HepG2 (cell line): ENCODE measurements around the gene CCDC197.

Experiments used
- CTCF ChIP-seq: sonication (generic); formaldehyde crosslinking; IDR thresholded peaks from 2 replicates; pipeline ENCODE4 v1.5.0; 2020; ENCODE audit warnings: mild to moderate bottlenecking, missing genetic modification reagents, moderate library complexity
- KLF13 ChIP-seq: sonication (generic); formaldehyde crosslinking; IDR thresholded peaks from 2 replicates; pipeline ENCODE4 v1.4.0; 2020; ENCODE audit warnings: mild to moderate bottlenecking, missing genetic modification reagents
- PCBP2 ChIP-seq: fragments of 200-400 bp; formaldehyde crosslinking; optimal IDR thresholded peaks from 2 replicates; pipeline ENCODE3; 2018; ENCODE audit warnings: low read length, low read depth; ENCODE audit not compliant: poor library complexity, severe bottlenecking

GRCh38 chr14:94043756-94044475 is 46.8 kb downstream of the CCDC197 start:
- TF ChIP-seq PCBP2 = no peak
- no peak for TF ChIP-seq KLF13 (CRISPR knock-in tag)
- TF ChIP-seq CTCF (CRISPR knock-in tag) = no peak
